SHP77 treated with DMSO at 0.1 percent for 48 hours (cell line): ENCODE results near the gene FCN1.

Source experiments
- DNase-seq: peaks from one replicate; lab custom pipeline; 2025; lab: John Stamatoyannopoulos, UW

The FCN1 gene

GRCh38 chr9:134891053-134891452 lies 26.7 kb downstream of the FCN1 start:
- DNase-seq, result no peak

GRCh38 chr9:134890155-134890495 lies 27.6 kb downstream of the FCN1 start:
- no peak for DNase-seq

GRCh38 chr9:134889386-134890154 lies 28.1 kb downstream of the FCN1 start:
- DNase-seq, result no peak

- no peak for DNase-seq
Measured at GRCh38 chr9:134888603-134889190, 29.0 kb downstream of the FCN1 start.

GRCh38 chr9:134887686-134888602 lies 29.8 kb downstream of the FCN1 start:
- no peak for DNase-seq

GRCh38 chr9:134887219-134887618 lies 30.5 kb downstream of the FCN1 start:
- no peak for DNase-seq

- no peak for DNase-seq
Measured at GRCh38 chr9:134886413-134886913, 31.2 kb downstream of the FCN1 start.

GRCh38 chr9:134885679-134886412 lies 31.9 kb downstream of the FCN1 start:
- DNase-seq, result no peak

GRCh38 chr9:134885001-134885678 lies 32.6 kb downstream of the FCN1 start:
- DNase-seq, result no peak

GRCh38 chr9:134884492-134884891 lies 33.2 kb downstream of the FCN1 start:
- DNase-seq, result no peak

GRCh38 chr9:134883040-134883782 lies 34.5 kb downstream of the FCN1 start:
- DNase-seq, result no peak

- DNase-seq, result no peak
Measured at GRCh38 chr9:134882204-134882785, 35.4 kb downstream of the FCN1 start.

GRCh38 chr9:134881313-134881670 lies 36.4 kb downstream of the FCN1 start:
- DNase-seq, result no peak

- DNase-seq, result no peak
Measured at GRCh38 chr9:134880484-134881312, 37.0 kb downstream of the FCN1 start, which contains the start of gene FCN2. Gene FCN2 (plus strand): TSS chr9:134880810. CDS start chr9:134880822, 12 bp downstream.

- DNase-seq, result no peak
Measured at GRCh38 chr9:134879664-134880483, 37.8 kb downstream of the FCN1 start.

GRCh38 chr9:134877541-134877940 lies 40.2 kb downstream of the FCN1 start:
- no peak for DNase-seq

GRCh38 chr9:134875371-134875770 lies 42.3 kb downstream of the FCN1 start:
- no peak for DNase-seq

- DNase-seq, result peak; percentile 31
Measured at GRCh38 chr9:134872482-134873231, 45.1 kb downstream of the FCN1 start.
